Effector memory CD8-positive, alpha-beta T cell (primary cell): ENCODE results near the gene CASP4.
"Not testable (repeated sequence)": the region's sequence is repeated elsewhere in the genome, so short reads cannot be mapped to it uniquely, and the experiment has no call there.

Experiments used
- ATAC-seq: fragments of 150-1000 bp; cut with Tn5 transposase; replicated peaks from 2 replicates; pipeline ENCODE4 v1.10.0; 2021; ENCODE audit warnings: mild to moderate bottlenecking, moderate library complexity
- DNase-seq, 3 experiments: peaks; one replicate each; pipeline ENCODE4 v3.0.0; 2021
- H3K27ac Mint-ChIP-seq, 2 donors: one replicate each; pipeline ENCODE4 v1.8.0; 2022; ENCODE audit warnings: mild to moderate bottlenecking in 2 of 2, mixed read lengths in 2 of 2, moderate library complexity in 2 of 2
- H3K27me3 Mint-ChIP-seq, 2 donors: one replicate each; pipeline ENCODE4 v1.8.0; 2022; ENCODE audit warnings: mixed read lengths in 2 of 2
- H3K36me3 Mint-ChIP-seq: one replicate; pipeline ENCODE4 v1.8.0; 2022; ENCODE audit warnings: mild to moderate bottlenecking, moderate library complexity, mixed read lengths; ENCODE audit not compliant: insufficient read depth
- H3K4me1 Mint-ChIP-seq, 2 donors: one replicate each; pipeline ENCODE4 v1.8.0; 2022; ENCODE audit warnings: low read depth in 2 of 2, mixed read lengths in 2 of 2
- H3K4me3 Mint-ChIP-seq, 2 donors: one replicate each; pipeline ENCODE4 v1.8.0; 2022; ENCODE audit warnings: mild to moderate bottlenecking in 2 of 2, mixed read lengths in 2 of 2, moderate library complexity in 2 of 2
- H3K9me3 Mint-ChIP-seq, 2 donors: one replicate each; pipeline ENCODE4 v1.8.0; 2022; ENCODE audit warnings: mixed read lengths in 2 of 2

CASP4 gene

DNA sequence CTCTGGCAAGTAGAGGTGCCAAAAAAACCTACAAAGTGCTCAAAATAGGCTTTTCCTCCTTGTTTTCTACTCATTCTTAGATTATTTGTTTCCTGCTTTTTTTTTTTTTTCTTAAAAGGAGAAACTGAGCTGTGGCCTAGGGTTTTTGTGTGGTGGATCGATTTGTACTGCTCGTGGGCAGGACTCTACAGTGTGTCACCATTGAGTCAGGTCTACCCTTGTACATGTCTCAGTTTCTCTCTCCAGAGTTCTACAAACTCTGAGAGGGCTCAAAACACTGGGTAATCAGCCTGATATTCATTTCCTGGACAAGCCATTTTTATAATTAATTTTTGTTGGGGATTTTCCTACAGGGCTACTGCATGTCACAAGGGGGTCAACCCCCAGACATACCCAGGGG, 5.2 kb upstream of the CASP4 start:
- Mint-ChIP-seq H3K27ac (no peak overlapping the region), H3K36me3 (no peaks in the 10 kb centered on the region), H3K9me3 (peaks cover 0 to 17% of the 10 kb centered on the region in 2 donors), H3K27me3 (no peaks in the 10 kb centered on the region), H3K4me3 (no peak overlapping the region), H3K4me1 (peaks cover 3 to 10% of the 10 kb centered on the region in 2 donors)
- ATAC-seq (no peak), DNase-seq (no peak)

DNA sequence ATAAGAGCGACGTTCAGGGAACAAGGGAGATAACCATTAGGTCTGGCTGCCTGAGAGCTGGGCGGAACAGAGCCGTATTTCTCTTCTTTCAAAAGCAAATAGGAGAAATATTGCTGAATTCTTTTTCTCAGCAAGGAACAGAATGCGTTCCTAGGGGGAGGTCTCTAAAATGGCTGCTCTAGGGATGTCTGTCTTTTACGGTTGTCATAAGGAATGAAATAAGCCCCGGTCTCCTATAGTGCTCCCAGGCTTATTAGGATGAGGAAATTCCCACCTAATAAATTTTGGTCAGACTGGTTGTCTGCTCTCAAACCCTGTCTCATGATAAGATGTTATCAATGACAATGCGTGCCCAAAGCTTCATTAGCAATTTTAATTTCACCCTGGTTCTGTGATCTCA, 4.5 kb upstream of the CASP4 start:
- H3K27me3 Mint-ChIP-seq, DNase-seq, H3K27ac Mint-ChIP-seq, H3K4me3 Mint-ChIP-seq, ATAC-seq, H3K36me3 Mint-ChIP-seq: not testable (repeated sequence)
- H3K9me3 Mint-ChIP-seq = peaks cover 0 to 17% of the 10 kb centered on the region in 2 donors
- peaks cover 10 to 14% of the 10 kb centered on the region in 2 donors for H3K4me1 Mint-ChIP-seq

DNA sequence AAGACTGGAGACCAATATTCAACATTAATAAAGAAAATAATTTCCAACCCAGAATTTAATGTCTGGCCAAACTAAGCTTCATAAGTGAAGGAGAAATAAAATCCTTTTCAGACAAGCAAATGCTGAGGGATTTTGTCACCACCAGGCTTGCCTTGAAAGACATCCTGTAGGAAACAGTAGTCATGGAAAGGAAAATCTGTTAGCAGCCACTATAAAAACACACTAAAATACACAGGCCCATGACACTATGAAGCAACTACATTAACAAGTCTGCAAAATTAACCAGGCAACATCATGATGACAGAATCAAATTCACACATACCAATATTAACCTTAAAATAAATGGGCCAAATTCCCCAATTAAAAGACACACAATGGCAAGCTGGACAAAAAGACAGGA, 2.4 kb upstream of the CASP4 start:
- H3K27ac Mint-ChIP-seq = peak overlapping the region in 1 of 2 donors; percentile 92
- H3K36me3 Mint-ChIP-seq = no peaks in the 10 kb centered on the region
- ATAC-seq (no peak), DNase-seq (no peak)
- H3K4me3 Mint-ChIP-seq = no peak overlapping the region
- H3K9me3 Mint-ChIP-seq = peaks cover 0 to 17% of the 10 kb centered on the region in 2 donors
- H3K4me1 Mint-ChIP-seq = peaks cover 26 to 30% of the 10 kb centered on the region in 2 donors
- no peaks in the 10 kb centered on the region for H3K27me3 Mint-ChIP-seq

DNA sequence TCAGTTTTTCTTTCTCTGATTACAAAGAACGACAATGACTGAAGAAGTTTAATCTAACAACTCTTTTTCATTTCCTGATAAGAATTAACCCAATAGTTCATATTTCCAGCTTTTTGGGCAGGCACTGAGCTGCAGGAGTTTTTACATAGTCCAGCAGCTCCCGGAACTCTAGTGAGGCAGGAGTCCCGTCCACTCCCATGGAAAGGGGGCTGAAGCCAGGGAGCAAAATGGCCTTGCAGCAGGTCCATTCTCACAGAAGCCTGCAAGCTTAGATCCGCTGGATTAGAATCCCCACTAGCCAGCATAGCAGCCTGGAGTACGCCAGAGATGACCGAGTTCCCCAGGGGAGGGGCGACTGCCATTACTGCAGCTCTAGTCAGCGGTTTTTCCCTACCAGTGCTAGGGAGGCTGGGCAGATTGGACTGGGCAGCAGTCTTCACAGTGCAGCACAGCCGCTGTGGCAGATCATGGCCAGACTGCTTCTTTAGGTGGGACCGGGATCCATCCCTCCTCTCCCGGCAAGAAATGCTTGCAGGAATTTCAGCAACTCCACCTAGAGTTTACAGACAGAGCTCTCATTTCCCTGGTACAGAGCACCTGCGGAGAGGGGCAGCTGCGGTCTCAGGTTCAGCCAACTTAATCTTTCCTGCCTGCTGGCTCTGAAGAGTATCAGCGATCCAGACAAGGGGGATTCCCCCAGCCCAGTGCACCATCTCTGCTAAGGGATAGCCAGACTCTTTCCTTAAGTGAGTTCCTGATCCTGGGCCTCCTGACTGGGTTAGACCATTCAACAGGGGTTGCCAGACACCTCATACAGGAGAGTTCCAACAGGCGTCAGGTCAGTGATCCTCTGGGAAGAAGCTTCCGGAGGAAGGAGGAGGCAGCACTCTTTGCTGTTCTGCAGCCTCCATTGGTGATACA, 742 bp upstream of the CASP4 start:
- H3K27me3 Mint-ChIP-seq = no peaks in the 10 kb centered on the region
- peak overlapping the region; percentile 92 to 99 for H3K27ac Mint-ChIP-seq
- peaks cover 35 to 38% of the 10 kb centered on the region in 2 donors for H3K4me1 Mint-ChIP-seq
- DNase-seq = no peak
- no peaks in the 10 kb centered on the region for H3K36me3 Mint-ChIP-seq
- no peak for ATAC-seq
- H3K9me3 Mint-ChIP-seq = peaks cover 0 to 17% of the 10 kb centered on the region in 2 donors
- peak overlapping the region; percentile 87 to 99 for H3K4me3 Mint-ChIP-seq

DNA sequence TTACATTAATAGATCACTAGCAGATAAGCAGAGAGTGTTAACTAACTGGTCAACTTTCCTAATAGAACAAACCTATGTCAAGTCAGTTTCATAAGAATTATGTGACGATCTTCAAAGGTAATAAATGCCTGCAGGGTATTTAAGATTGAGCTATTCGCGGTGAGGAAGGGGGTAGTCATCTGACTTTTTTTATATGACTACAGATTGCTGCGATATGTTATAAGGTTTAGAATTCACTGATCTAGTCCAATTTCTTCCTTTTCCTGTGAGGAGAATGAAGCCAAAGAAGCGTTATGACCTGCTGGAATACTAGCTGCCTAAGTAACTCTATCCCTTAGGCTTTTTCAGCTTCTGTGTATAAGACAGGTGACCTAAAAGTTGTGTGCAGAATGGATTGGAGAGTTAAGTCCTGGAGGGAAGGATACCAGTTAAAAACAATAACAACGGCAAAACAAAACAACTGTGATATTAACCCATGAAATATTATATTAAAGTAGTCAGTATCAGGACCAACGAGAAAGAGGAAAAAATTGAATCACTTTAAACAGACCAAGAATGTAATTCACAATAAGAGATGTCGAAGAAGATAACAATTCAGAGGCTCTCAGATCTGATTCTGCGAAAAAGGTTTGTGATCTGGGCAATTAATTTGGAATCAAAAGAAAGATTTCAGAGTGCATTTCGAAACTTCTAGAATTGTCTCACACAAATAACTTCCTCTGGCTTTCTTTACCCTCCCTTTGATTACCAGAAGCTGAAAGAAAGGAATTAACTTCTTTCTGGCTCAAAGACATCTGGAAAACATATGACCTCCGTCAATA, 630 bp downstream of the CASP4 start:
- no peak for DNase-seq
- Mint-ChIP-seq H3K27ac (peak overlapping the region; percentile 92 to 99), H3K4me1 (peaks cover 43 to 45% of the 10 kb centered on the region in 2 donors), H3K9me3 (peaks cover 0 to 4% of the 10 kb centered on the region in 2 donors), H3K4me3 (peak overlapping the region; percentile 87 to 99), H3K27me3 (no peaks in the 10 kb centered on the region), H3K36me3 (peaks cover 5% of the 10 kb centered on the region)
- peak; percentile 24 for ATAC-seq

DNA sequence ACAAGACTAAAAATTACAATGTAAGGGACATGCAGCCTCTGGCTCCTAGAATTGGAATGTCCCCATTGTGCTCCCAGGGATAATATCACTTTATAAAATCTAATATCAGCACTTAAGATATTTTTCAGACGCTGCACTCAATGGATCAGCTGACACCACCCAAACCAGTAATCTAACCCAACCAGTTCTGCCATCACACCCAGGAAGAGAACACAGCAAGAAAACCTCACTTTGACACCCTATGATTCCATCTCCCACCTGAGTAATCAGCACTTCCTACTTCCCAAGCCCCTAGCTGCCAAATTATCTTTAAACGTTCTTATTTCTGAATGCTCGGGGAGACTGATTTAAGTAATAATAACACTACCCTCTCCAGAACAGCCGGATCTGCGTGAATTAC, 2.6 kb downstream of the CASP4 start:
- Mint-ChIP-seq H3K36me3 (peaks cover 9% of the 10 kb centered on the region), H3K4me3 (peak overlapping the region; percentile 87 to 99), H3K27me3 (no peaks in the 10 kb centered on the region), H3K4me1 (peaks cover 57 to 61% of the 10 kb centered on the region in 2 donors), H3K9me3 (no peaks in the 10 kb centered on the region), H3K27ac (peak overlapping the region in 1 of 2 donors; percentile 95)
- DNase-seq = no peak
- no peak for ATAC-seq

DNA sequence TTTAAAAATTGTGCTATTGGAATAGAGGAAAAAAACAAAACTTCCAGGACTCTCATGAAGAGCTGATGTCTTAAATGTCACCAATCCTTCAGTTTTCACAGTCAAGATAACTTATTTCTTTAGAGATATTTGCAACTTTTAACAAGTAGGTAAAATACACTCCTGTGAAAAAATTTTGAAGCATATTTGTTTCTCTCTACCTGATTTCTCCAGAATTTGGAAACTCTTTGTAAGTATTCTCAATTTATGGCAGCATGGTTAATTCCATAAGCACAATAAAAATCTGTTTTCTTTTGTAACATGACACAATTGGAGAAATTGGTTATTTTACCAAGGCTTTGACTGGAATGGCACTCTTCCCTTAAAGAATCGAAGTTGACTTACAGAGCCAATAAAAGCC, 4.1 kb downstream of the CASP4 start:
- Mint-ChIP-seq H3K4me1 (peaks cover 59 to 74% of the 10 kb centered on the region in 2 donors), H3K27me3 (no peaks in the 10 kb centered on the region), H3K4me3 (peak overlapping the region in 1 of 2 donors; percentile 10), H3K36me3 (peaks cover 13% of the 10 kb centered on the region), H3K27ac (no peak overlapping the region), H3K9me3 (no peaks in the 10 kb centered on the region)
- no peak for ATAC-seq
- DNase-seq = no peak

DNA sequence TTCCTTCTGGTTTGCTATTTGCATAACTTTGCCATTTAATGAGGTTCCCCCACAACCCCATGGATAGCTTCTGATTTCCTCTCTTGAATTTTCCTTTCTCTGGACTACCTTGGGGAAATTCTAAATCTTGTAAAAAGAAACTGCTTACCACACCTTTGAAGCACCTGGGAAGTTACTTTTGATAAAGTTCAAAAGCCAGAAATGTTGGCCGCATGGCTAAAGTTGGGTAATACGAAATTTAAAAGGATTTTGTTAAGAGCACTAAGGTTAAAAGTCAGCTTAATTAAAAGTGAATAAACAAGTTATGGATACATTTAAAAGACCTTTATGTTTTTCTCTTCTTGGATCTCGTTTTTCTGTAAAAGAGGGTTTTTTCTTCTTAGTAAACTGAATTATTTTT, 5.5 kb downstream of the CASP4 start:
- no peak for ATAC-seq
- peak overlapping the region in 1 of 2 donors; percentile 64 for H3K27ac Mint-ChIP-seq
- H3K36me3 Mint-ChIP-seq = peaks cover 13% of the 10 kb centered on the region
- no peaks in the 10 kb centered on the region for H3K9me3 Mint-ChIP-seq
- peak overlapping the region in 1 of 2 donors; percentile 54 for H3K4me3 Mint-ChIP-seq
- no peak for DNase-seq
- no peaks in the 10 kb centered on the region for H3K27me3 Mint-ChIP-seq
- H3K4me1 Mint-ChIP-seq = peaks cover 59 to 77% of the 10 kb centered on the region in 2 donors

DNA sequence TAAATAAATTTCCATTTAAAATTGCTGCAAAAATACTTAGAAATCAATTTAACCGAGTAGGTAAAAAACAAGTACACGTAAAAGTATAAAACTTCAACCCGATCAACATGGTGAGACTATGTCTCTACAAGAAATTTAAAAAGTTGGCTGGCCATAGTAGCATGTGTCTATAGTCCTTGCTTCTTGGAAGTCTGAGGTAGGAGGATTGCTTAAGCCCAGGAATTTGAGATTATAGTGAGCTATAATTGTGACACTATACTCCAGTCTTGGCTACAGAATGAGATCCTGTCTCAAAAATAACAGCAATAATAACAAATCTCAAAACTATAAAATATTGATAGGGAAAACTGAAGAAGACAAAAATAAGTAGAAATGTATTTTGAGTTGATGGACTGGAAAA, 11.1 kb downstream of the CASP4 start:
- Mint-ChIP-seq H3K36me3 (peaks cover 40% of the 10 kb centered on the region), H3K27ac (peak overlapping the region in 1 of 2 donors; percentile 22), H3K4me3 (peak overlapping the region in 1 of 2 donors; percentile 51), H3K4me1 (peaks cover 46 to 80% of the 10 kb centered on the region in 2 donors), H3K9me3 (no peaks in the 10 kb centered on the region), H3K27me3 (no peaks in the 10 kb centered on the region)
- ATAC-seq (no peak), DNase-seq (no peak)

DNA sequence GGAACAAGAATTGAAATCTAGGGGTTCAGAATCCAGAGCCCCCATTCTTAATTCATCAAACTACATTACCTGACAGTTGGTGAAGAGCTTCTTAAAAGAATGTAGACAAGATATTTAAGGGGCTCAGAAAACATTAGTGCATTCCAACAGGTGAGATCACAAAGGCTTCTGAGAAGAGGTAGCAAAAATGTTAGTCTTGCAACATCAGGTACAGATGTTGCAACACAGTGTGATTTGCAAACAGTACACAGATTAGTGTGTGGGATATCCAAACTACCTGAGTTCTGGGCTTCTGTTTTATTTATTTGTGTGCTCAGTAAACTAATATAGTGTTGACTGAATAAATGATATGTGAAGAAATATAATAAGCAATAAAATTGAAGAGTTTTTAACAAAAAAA, 11.8 kb downstream of the CASP4 start:
- Mint-ChIP-seq H3K9me3 (no peaks in the 10 kb centered on the region), H3K27ac (peak overlapping the region in 1 of 2 donors; percentile 22), H3K4me3 (peak overlapping the region; percentile 17 to 41), H3K27me3 (no peaks in the 10 kb centered on the region), H3K4me1 (peaks cover 42 to 77% of the 10 kb centered on the region in 2 donors), H3K36me3 (peaks cover 47% of the 10 kb centered on the region)
- ATAC-seq = no peak
- no peak for DNase-seq

DNA sequence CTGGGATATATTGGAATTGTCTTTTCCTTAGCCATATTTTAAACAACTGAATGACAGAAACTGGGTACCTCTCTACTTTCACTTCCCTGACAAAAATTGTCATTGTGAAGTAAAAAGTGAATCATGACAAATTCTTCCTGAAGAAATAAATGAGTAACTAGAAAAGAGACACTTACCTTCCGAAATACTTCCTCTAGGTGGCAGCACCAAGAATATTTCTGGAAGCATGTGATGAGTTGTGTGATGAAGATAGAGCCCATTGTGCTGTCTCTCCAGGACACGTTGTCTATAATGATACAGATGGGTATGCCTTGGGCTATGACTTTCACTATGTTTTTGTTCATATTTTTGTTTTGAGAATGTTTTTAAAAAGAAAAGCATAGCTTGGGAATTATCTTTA, 21.5 kb downstream of the CASP4 start:
- Mint-ChIP-seq H3K4me1 (peaks cover 19 to 39% of the 10 kb centered on the region in 2 donors), H3K27me3 (no peaks in the 10 kb centered on the region), H3K4me3 (no peak overlapping the region), H3K36me3 (peaks cover 71% of the 10 kb centered on the region), H3K9me3 (no peaks in the 10 kb centered on the region), H3K27ac (peak overlapping the region in 1 of 2 donors; percentile 54)
- ATAC-seq (peak; percentile 92), DNase-seq (peak; percentile 40 to 41 (median 40))

DNA sequence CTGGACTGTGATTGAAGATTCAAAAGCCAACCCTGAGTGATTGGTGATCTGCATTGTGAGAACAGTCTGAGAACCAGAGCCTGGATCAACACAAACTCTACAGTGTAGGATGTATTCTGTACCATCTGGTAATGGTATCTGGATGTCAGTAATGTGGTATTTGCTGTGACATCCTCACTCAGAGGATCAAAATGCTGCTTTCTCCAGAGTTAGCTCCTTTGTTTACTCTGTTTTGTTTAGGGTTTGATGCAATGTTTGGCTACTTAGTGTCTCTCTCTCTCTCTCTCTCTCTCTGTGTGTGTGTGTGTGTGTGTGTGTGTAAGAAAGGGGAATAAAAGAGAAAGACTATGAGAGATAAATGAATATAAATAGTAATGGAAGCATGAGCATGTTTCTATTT, 24.3 kb downstream of the CASP4 start:
- Mint-ChIP-seq H3K27ac (peak overlapping the region in 1 of 2 donors; percentile 74), H3K36me3 (peaks cover 45% of the 10 kb centered on the region), H3K27me3 (no peaks in the 10 kb centered on the region), H3K4me3 (no peak overlapping the region), H3K9me3 (no peaks in the 10 kb centered on the region), H3K4me1 (peaks cover 13 to 29% of the 10 kb centered on the region in 2 donors)
- ATAC-seq = no peak
- DNase-seq = no peak

DNA sequence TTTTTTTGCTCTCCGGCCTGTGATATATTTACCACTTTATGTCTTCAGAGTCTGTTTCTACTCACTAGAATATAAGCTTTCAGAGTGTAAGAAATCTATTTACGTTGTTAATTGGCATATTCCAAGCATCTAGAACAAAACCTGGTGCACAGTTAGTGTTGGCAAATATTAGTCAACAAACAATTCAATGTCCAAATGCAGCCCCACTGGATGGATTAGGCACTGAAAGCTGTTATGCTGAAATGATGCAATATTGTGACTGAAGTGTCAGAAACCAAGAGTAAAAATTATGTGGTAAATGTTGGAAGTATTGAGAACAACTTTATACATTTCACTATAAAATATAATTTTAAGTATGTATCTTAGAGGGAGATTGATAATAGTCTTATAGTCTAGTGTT, 24.8 kb downstream of the CASP4 start:
- Mint-ChIP-seq H3K27ac (peak overlapping the region; percentile 2 to 19), H3K36me3 (peaks cover 40% of the 10 kb centered on the region), H3K4me3 (no peak overlapping the region), H3K4me1 (peaks cover 11 to 24% of the 10 kb centered on the region in 2 donors), H3K9me3 (no peaks in the 10 kb centered on the region), H3K27me3 (no peaks in the 10 kb centered on the region)
- no peak for DNase-seq
- no peak for ATAC-seq
